SK-N-SH (cell line): ENCODE results near the gene TTC23L. TPM values are rescaled to one million over a fixed set of nuclear protein-coding genes. Genes with fewer than 3 reads are reported as not detected.
"Not testable (repeated sequence)": the region's sequence is repeated elsewhere in the genome, so short reads cannot be mapped to it uniquely, and the experiment has no call there.

Experiments
- CTCF ChIA-PET: fragments of 300-600, 350-600 bp; formaldehyde crosslinking; extraction: SDS; loops from one replicate; lab custom pipeline; 2021; lab: Yijun Ruan, JAX
- POLR2A ChIA-PET: fragments of 350-600 bp; sonication (Branson Sonifier 250); formaldehyde crosslinking; extraction: SDS; loops from one replicate; lab custom pipeline; 2020; ENCODE audit warnings: antibody characterized with exemption, inconsistent platforms; lab: Yijun Ruan, JAX
- DNase-seq: peaks from one replicate; pipeline ENCODE4 v3.0.0; 2012
- H2AFZ ChIP-seq: fragments of 200-600 bp; sonication (generic); 2 replicates; pipeline ENCODE4 v1.8.1; 2016; ENCODE audit warnings: antibody characterized with exemption, mild to moderate bottlenecking, low read depth
- H3F3A ChIP-seq: fragments of 200-600 bp; sonication (generic); replicated peaks from 2 replicates; pipeline ENCODE3; 2016; ENCODE audit warnings: antibody characterized with exemption, mild to moderate bottlenecking; ENCODE audit not compliant: insufficient read depth
- H3K27ac ChIP-seq, 2 experiments: fragments of 200-500 bp in 1 of 2; fragments of 200-600 bp in 1 of 2; sonication (Bioruptor generic) in 1 of 2; sonication (generic), shearing (Covaris generic) in 1 of 2; 2 replicates each; pipeline versions ENCODE4 v1.5.1 to v1.6.1; 2014 to 2016; ENCODE audit warnings: low read depth in 2 of 2, inconsistent platforms in 1 of 2, low read length in 1 of 2, mild to moderate bottlenecking in 1 of 2, mixed read lengths in 1 of 2
- H3K27me3 ChIP-seq: fragments of 200-600 bp; sonication (generic), shearing (Covaris generic); 2 replicates; pipeline ENCODE4 v1.6.1; 2016; ENCODE audit warnings: mixed run types; ENCODE audit not compliant: insufficient read depth
- H3K36me3 ChIP-seq, 2 experiments: fragments of 200-500 bp in 1 of 2; fragments of 200-600 bp in 1 of 2; sonication (Bioruptor generic) in 1 of 2; sonication (generic) in 1 of 2; replicated peaks in 1 of 2; 2 replicates each; pipeline versions ENCODE3 to v1.5.1; 2014 to 2016; ENCODE audit warnings: low read length in 1 of 2, mild to moderate bottlenecking in 1 of 2; ENCODE audit not compliant: insufficient read depth in 2 of 2, control insufficient read depth in 1 of 2
- H3K4me1 ChIP-seq, 2 experiments: fragments of 200-500 bp in 1 of 2; fragments of 200-600 bp in 1 of 2; sonication (Bioruptor generic) in 1 of 2; sonication (generic), shearing (Covaris generic) in 1 of 2; 2 replicates each; pipeline versions ENCODE4 v1.5.1 to v1.6.1; 2014 to 2016; ENCODE audit warnings: low read depth in 1 of 2, low read length in 1 of 2, mixed run types in 1 of 2; ENCODE audit not compliant: insufficient read depth in 2 of 2, control insufficient read depth in 1 of 2
- H3K4me2 ChIP-seq: fragments of 200-600 bp; sonication (generic), shearing (Covaris generic); 2 replicates; pipeline ENCODE4 v1.6.1; 2017; ENCODE audit warnings: mixed run types
- H3K4me3 ChIP-seq, 2 experiments: fragments of 200-500 bp in 1 of 2; fragments of 200-600 bp in 1 of 2; sonication (Bioruptor generic) in 1 of 2; sonication (generic), shearing (Covaris generic) in 1 of 2; 2 replicates each; pipeline versions ENCODE4 v1.5.1 to v1.8.1; 2014 to 2016; ENCODE audit warnings: low read depth in 2 of 2, inconsistent platforms in 1 of 2, low read length in 1 of 2, mild to moderate bottlenecking in 1 of 2, mixed read lengths in 1 of 2, moderate library complexity in 1 of 2
- H3K79me2 ChIP-seq: fragments of 200-600 bp; sonication (generic); 2 replicates; pipeline ENCODE4 v1.8.1; 2017; ENCODE audit warnings: mild to moderate bottlenecking; ENCODE audit not compliant: insufficient read depth
- H3K9ac ChIP-seq: fragments of 200-600 bp; sonication (generic); 2 replicates; pipeline ENCODE4 v1.6.1; 2017; ENCODE audit warnings: mixed run types
- H3K9me2 ChIP-seq: fragments of 200-600 bp; sonication (generic); 2 replicates; pipeline ENCODE4 v1.6.1; 2017; ENCODE audit warnings: mixed run types
- H3K9me3 ChIP-seq: fragments of 200-600 bp; sonication (generic); 2 replicates; pipeline ENCODE4 v1.6.1; 2017; ENCODE audit warnings: mixed run types, mild to moderate bottlenecking, moderate library complexity
- H4K20me1 ChIP-seq: fragments of 200-600 bp; sonication (generic); 2 replicates; pipeline ENCODE4 v1.6.1; 2017; ENCODE audit warnings: mild to moderate bottlenecking, mixed run types; ENCODE audit not compliant: insufficient read depth
- ELF1 ChIP-seq: IDR thresholded peaks from 2 replicates; pipeline ENCODE4 v1.4.0; 2012
- FOSL2 ChIP-seq: IDR thresholded peaks from 2 replicates; pipeline ENCODE4 v1.4.0; 2012; ENCODE audit warnings: low read depth, mild to moderate bottlenecking, moderate library complexity, borderline replicate concordance
- FOXJ3 ChIP-seq: sonication (generic); formaldehyde crosslinking; IDR thresholded peaks from 2 replicates; pipeline ENCODE4 v1.5.1; 2020; ENCODE audit warnings: mild to moderate bottlenecking, missing genetic modification reagents
- GABPA ChIP-seq: IDR thresholded peaks from 2 replicates; pipeline ENCODE4 v1.4.0; 2012; ENCODE audit warnings: low read depth, mild to moderate bottlenecking
- NFIC ChIP-seq: IDR thresholded peaks from 2 replicates; pipeline ENCODE4 v1.4.0; 2012; ENCODE audit warnings: borderline replicate concordance
- NRF1 ChIP-seq: IDR thresholded peaks from 2 replicates; pipeline ENCODE4 v1.6.1; 2012; ENCODE audit warnings: low read depth, mild to moderate bottlenecking, low read length
- POLR2AphosphoS5 ChIP-seq: IDR thresholded peaks from 2 replicates; pipeline ENCODE4 v1.6.1; 2012; ENCODE audit warnings: low read depth, low read length
- RFX5 ChIP-seq: IDR thresholded peaks from 2 replicates; pipeline ENCODE4 v1.6.1; 2012; ENCODE audit warnings: mild to moderate bottlenecking, improper control_type of control experiment, low read length
- TEAD4 ChIP-seq: IDR thresholded peaks from 2 replicates; pipeline ENCODE4 v1.4.0; 2012; ENCODE audit warnings: mild to moderate bottlenecking, borderline replicate concordance; ENCODE audit not compliant: insufficient read depth
- WGBS: methylation state at CpG from one replicate; pipeline ENCODE4 v1.1.6; 2017; ENCODE audit warnings: low lambda C conversion rate; 5-methylcytosine and 5-hydroxymethylcytosine counted together
- polyA plus RNA-seq, 3 experiments: library from polyadenylated mRNA; depleted of rRNA; stranded (reverse); fragments of >200 nt; gene quantifications; 2 replicates each; pipeline ENCODE4 v1.2.3, GENCODE V29; 2012
- TF ChIP-seq, protein P1 (sequence below): IDR thresholded peaks from 2 replicates; pipeline ENCODE4 v1.6.1; 2012; ENCODE audit warnings: mild to moderate bottlenecking, low read depth, low read length, moderate library complexity
- TF ChIP-seq, protein P2 (sequence below): fragments of 150-350 bp; IDR thresholded peaks from 2 replicates; pipeline ENCODE4 v1.6.1; 2017; ENCODE audit warnings: antibody characterized with exemption, low read length, low read depth, borderline replicate concordance
- TF ChIP-seq, protein P3 (sequence below): IDR thresholded peaks from 2 replicates; pipeline ENCODE4 v1.4.0; 2012; ENCODE audit warnings: low read depth
- TF ChIP-seq, protein P4 (sequence below): fragments of 200-600 bp; sonication (generic); IDR thresholded peaks from 2 replicates; pipeline ENCODE4 v1.6.1; 2017; ENCODE audit warnings: antibody characterized with exemption, mild to moderate bottlenecking, moderate library complexity
- TF ChIP-seq, protein P5 (sequence below): IDR thresholded peaks from 2 replicates; pipeline ENCODE4 v1.4.0; 2012; ENCODE audit warnings: low read depth, borderline replicate concordance

TTC23L gene
- polyA plus RNA-seq, 1 of the 3 experiments (the other 2 are of a cell fraction), result 0.49 TPM

DNA sequence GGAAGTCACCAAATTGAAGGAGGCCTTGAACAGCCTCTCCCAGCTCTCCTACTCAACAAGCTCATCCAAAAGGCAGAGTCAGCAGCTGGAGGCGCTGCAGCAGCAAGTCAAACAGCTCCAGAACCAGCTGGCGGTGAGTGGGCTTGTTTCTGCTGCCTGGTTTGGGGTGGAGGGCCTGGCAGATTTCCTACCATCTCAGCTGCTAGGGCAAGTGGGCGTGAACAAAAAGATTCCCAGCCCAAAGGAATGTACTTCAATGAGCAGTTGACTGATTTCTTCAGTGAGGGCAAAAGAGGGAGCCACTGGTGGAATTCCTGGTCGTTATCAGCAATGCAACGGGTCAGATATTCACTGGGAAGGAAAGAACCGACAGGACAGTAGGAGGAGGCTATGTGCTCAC lies 12.6 kb upstream of the TTC23L start (continued):
- TF ChIP-seq FOSL2, result no peak
- TF ChIP-seq, all 33 proteins: peak for 0

DNA sequence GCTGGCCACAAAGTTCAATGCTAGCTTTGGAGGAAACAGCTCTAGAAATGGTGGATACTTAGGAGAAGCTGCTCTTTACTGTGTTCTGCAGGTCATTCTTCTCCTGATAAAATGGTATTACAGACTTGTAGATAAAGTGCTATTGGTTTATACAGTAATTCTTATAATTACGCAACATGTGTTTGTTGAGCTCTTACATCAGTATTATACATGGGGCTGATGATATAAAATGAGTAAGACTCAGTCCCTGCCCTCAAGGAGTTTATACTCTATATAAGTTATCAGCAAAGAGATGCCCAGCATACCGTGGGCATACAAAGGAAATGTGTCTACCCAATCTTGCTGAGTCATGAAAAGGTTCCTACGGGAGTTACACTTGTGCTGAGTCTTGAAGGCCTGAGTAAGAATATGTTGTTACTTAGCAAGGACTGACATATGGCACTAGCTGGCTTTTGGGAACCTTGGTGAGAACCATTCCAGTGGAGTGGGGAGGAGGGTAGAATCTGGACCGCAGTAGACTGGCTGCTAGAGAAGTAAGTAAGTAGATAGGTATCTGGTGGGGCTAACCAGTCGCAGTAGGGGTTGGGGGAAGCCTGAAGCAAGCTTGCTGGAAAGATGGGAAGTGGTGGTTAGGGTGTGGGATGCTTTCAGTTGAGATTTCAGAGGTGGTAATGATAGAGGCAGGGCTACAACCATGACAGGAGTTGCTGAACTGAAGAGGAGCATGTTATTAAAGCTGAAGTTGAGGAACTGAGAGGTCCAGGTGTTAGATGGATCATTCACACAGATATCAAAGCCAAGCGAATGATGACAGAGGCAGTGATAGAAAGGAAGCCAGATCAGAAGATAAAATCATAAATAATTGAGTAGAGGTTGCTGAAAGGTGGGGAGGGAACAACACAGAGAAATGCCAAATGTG lies 11.1 kb upstream of the TTC23L start:
- H2AFZ ChIP-seq, result no peak overlapping the region
- H3K9me2 ChIP-seq, result no peaks in the 10 kb centered on the region
- no peaks in the 10 kb centered on the region for H3K4me1 ChIP-seq
- 83% methylated on average over 6 of the region's 6 CpGs for WGBS
- peaks cover 7% of the 10 kb centered on the region for H3F3A ChIP-seq
- no peak overlapping the region for H3K9ac ChIP-seq
- H3K79me2 ChIP-seq, result no peaks in the 10 kb centered on the region
- no peak overlapping the region for H3K27ac ChIP-seq
- H3K36me3 ChIP-seq, result peaks cover 77 to 82% of the 10 kb centered on the region in 2 experiments
- TF ChIP-seq, protein P1, sequence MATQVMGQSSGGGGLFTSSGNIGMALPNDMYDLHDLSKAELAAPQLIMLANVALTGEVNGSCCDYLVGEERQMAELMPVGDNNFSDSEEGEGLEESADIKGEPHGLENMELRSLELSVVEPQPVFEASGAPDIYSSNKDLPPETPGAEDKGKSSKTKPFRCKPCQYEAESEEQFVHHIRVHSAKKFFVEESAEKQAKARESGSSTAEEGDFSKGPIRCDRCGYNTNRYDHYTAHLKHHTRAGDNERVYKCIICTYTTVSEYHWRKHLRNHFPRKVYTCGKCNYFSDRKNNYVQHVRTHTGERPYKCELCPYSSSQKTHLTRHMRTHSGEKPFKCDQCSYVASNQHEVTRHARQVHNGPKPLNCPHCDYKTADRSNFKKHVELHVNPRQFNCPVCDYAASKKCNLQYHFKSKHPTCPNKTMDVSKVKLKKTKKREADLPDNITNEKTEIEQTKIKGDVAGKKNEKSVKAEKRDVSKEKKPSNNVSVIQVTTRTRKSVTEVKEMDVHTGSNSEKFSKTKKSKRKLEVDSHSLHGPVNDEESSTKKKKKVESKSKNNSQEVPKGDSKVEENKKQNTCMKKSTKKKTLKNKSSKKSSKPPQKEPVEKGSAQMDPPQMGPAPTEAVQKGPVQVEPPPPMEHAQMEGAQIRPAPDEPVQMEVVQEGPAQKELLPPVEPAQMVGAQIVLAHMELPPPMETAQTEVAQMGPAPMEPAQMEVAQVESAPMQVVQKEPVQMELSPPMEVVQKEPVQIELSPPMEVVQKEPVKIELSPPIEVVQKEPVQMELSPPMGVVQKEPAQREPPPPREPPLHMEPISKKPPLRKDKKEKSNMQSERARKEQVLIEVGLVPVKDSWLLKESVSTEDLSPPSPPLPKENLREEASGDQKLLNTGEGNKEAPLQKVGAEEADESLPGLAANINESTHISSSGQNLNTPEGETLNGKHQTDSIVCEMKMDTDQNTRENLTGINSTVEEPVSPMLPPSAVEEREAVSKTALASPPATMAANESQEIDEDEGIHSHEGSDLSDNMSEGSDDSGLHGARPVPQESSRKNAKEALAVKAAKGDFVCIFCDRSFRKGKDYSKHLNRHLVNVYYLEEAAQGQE, result no peak
- TF ChIP-seq, protein P2, sequence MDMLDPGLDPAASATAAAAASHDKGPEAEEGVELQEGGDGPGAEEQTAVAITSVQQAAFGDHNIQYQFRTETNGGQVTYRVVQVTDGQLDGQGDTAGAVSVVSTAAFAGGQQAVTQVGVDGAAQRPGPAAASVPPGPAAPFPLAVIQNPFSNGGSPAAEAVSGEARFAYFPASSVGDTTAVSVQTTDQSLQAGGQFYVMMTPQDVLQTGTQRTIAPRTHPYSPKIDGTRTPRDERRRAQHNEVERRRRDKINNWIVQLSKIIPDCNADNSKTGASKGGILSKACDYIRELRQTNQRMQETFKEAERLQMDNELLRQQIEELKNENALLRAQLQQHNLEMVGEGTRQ, result no peak
- TF ChIP-seq, protein P3, sequence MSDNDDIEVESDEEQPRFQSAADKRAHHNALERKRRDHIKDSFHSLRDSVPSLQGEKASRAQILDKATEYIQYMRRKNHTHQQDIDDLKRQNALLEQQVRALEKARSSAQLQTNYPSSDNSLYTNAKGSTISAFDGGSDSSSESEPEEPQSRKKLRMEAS, result no peak
- TF ChIP-seq, protein P4, sequence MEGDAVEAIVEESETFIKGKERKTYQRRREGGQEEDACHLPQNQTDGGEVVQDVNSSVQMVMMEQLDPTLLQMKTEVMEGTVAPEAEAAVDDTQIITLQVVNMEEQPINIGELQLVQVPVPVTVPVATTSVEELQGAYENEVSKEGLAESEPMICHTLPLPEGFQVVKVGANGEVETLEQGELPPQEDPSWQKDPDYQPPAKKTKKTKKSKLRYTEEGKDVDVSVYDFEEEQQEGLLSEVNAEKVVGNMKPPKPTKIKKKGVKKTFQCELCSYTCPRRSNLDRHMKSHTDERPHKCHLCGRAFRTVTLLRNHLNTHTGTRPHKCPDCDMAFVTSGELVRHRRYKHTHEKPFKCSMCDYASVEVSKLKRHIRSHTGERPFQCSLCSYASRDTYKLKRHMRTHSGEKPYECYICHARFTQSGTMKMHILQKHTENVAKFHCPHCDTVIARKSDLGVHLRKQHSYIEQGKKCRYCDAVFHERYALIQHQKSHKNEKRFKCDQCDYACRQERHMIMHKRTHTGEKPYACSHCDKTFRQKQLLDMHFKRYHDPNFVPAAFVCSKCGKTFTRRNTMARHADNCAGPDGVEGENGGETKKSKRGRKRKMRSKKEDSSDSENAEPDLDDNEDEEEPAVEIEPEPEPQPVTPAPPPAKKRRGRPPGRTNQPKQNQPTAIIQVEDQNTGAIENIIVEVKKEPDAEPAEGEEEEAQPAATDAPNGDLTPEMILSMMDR, result no peak
- no peak for TF ChIP-seq FOXJ3
- no peak for TF ChIP-seq ELF1
- no peak for TF ChIP-seq RFX5
- TF ChIP-seq NFIC, result no peak
- TF ChIP-seq GABPA, result no peak
- no peak for TF ChIP-seq TEAD4
- TF ChIP-seq, protein P5, sequence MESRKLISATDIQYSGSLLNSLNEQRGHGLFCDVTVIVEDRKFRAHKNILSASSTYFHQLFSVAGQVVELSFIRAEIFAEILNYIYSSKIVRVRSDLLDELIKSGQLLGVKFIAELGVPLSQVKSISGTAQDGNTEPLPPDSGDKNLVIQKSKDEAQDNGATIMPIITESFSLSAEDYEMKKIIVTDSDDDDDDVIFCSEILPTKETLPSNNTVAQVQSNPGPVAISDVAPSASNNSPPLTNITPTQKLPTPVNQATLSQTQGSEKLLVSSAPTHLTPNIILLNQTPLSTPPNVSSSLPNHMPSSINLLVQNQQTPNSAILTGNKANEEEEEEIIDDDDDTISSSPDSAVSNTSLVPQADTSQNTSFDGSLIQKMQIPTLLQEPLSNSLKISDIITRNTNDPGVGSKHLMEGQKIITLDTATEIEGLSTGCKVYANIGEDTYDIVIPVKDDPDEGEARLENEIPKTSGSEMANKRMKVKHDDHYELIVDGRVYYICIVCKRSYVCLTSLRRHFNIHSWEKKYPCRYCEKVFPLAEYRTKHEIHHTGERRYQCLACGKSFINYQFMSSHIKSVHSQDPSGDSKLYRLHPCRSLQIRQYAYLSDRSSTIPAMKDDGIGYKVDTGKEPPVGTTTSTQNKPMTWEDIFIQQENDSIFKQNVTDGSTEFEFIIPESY, result no peak
- TF ChIP-seq POLR2AphosphoS5, result no peak
- TF ChIP-seq NRF1, result no peak
- H3K4me3 ChIP-seq, result no peak overlapping the region
- H3K4me2 ChIP-seq, result no peak overlapping the region
- ChIA-PET POLR2A (no interaction called here), CTCF (interaction anchor here (0.6 to 1.1 kb wide), 2 partner anchors 70 to 1092 kb away, joined by 3 to 4 read pairs; no protein-coding TSS in a partner anchor)
- H3K9me3 ChIP-seq, result no peaks in the 10 kb centered on the region
- H4K20me1 ChIP-seq, result no peaks in the 10 kb centered on the region
- no peaks in the 10 kb centered on the region for H3K27me3 ChIP-seq
- no peak for DNase-seq

DNA sequence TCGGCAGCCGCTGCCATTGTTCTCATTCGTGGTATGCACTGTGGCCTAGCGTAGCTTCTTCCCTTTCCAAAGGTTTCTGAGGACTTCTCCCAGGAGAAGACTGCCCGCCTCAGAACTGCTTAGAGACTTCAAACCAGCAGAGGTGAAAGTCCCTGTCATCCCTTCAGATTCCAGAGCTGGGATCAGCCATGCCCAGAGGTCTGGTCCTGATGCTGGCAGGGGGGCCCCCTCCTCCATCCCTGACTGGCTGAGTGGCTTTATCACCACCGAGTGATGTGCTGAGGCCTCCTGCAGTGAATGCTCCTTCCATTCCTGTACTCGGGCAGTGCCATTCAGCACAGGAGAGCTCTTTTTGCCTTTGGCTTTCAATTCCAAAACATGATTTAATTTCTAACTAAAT lies 8.1 kb upstream of the TTC23L start:
- DNase-seq, H3K9me3 ChIP-seq, H4K20me1 ChIP-seq, H2AFZ ChIP-seq, H3K4me1 ChIP-seq, H3K9ac ChIP-seq, CTCF ChIA-PET, H3K27me3 ChIP-seq, H3K27ac ChIP-seq, H3K4me3 ChIP-seq, POLR2A ChIA-PET, H3K9me2 ChIP-seq, H3K79me2 ChIP-seq, H3K4me2 ChIP-seq: not testable (repeated sequence)
- Histone ChIP-seq H3F3A (peaks cover 20% of the 10 kb centered on the region), H3K36me3 (peaks cover 70 to 71% of the 10 kb centered on the region in 2 experiments)
- WGBS, result 96% methylated on average over 5 of the region's 7 CpGs
